A549 (cell line): ENCODE data around the gene GDF2. TPM values are rescaled to one million over a fixed set of nuclear protein-coding genes. Genes with fewer than 3 reads are reported as not detected.

Source experiments
- ATAC-seq, 2 experiments: fragments of 200-7000 bp in 1 of 2; fragments of >200 bp in 1 of 2; cut with Nextera tagmentation in 1 of 2; cut with Tn5 transposase in 1 of 2; 3 replicates each; pipeline versions ENCODE4 v1.8.0 to v1.9.1; 2018 to 2020; ENCODE audit warnings: mild to moderate bottlenecking in 1 of 2, moderate library complexity in 1 of 2
- CTCF ChIA-PET: fragments of 300-600 bp; sonication (Branson Sonifier 250); formaldehyde crosslinking; extraction: SDS; loops from one replicate; lab custom pipeline; 2021; ENCODE audit warnings: antibody characterized with exemption, inconsistent platforms; lab: Yijun Ruan, JAX
- POLR2A ChIA-PET: fragments of 350-600 bp; formaldehyde crosslinking; extraction: SDS; loops from one replicate; lab custom pipeline; 2021; ENCODE audit warnings: antibody characterized with exemption, inconsistent platforms; lab: Yijun Ruan, JAX
- DNase-seq, 2 experiments: peaks; one replicate each; pipeline versions ENCODE4 v3.0.0 to v3.0.0-alpha.2; 2011 to 2016; ENCODE audit warnings: low read depth in 1 of 2, low spot score in 1 of 2
- FAIRE-seq: peaks from 2 replicates; lab custom pipeline; 2011; peaks lifted over from hg19 to GRCh38; lab: Jason Lieb, UNC
- H3K27ac ChIP-seq, 2 experiments: fragments of >200 bp; sonication (Bioruptor Twin); formaldehyde crosslinking; 3 replicates each; pipeline ENCODE4 v1.5.1; 2016 to 2017
- H3K4me1 ChIP-seq: fragments of >200 bp; sonication (Bioruptor Twin); formaldehyde crosslinking; 3 replicates; pipeline ENCODE4 v1.6.1; 2016
- H3K4me2 ChIP-seq: fragments of >200 bp; sonication (Bioruptor Twin); formaldehyde crosslinking; 3 replicates; pipeline ENCODE4 v1.6.1; 2016
- H3K4me3 ChIP-seq: fragments of >200 bp; sonication (Bioruptor Twin); formaldehyde crosslinking; 3 replicates; pipeline ENCODE4 v1.5.1; 2016
- H3K9me3 ChIP-seq: fragments of >200 bp; sonication (Bioruptor Twin); formaldehyde crosslinking; 3 replicates; pipeline ENCODE4 v1.6.1; 2016
- CBX2 ChIP-seq: fragments of 200-600 bp; sonication (generic); IDR thresholded peaks from 2 replicates; pipeline ENCODE4 v1.6.1; 2016; ENCODE audit warnings: low read depth, mild to moderate bottlenecking, borderline replicate concordance
- CBX8 ChIP-seq: fragments of 200-600 bp; sonication (generic); IDR thresholded peaks from 2 replicates; pipeline ENCODE4 v1.6.1; 2016
- CEBPB ChIP-seq, 2 experiments: fragments of >200 bp in 1 of 2; sonication (Bioruptor Twin) in 1 of 2; formaldehyde crosslinking in 1 of 2; IDR thresholded peaks; 2 replicates each; pipeline ENCODE4 v1.6.1; 2012 to 2016
- CHD2 ChIP-seq: fragments of 150-350 bp; IDR thresholded peaks from 2 replicates; pipeline ENCODE4 v1.6.1; 2014; ENCODE audit warnings: low read length; ENCODE audit not compliant: partially characterized antibody
- EHF ChIP-seq: fragments of 250-450 bp; sonication (Bioruptor Pico); IDR thresholded peaks from 2 replicates; pipeline ENCODE4 v1.5.0; 2020; ENCODE audit warnings: mild to moderate bottlenecking
- ESRRA ChIP-seq: fragments of 150-350 bp; IDR thresholded peaks from 2 replicates; pipeline ENCODE4 v1.6.1; 2014; ENCODE audit warnings: mild to moderate bottlenecking, low read length, borderline replicate concordance
- HEYL ChIP-seq: fragments of 250-450 bp; sonication (Bioruptor Pico); IDR thresholded peaks from 2 replicates; pipeline ENCODE4 v1.8.0; 2021; ENCODE audit warnings: mild to moderate bottlenecking, moderate library complexity
- HOXA7 ChIP-seq: fragments of 250-450 bp; sonication (Bioruptor Pico); IDR thresholded peaks from 2 replicates; pipeline ENCODE4 v1.5.0; 2020; ENCODE audit warnings: mild to moderate bottlenecking, moderate library complexity
- JUNB ChIP-seq: fragments of >200 bp; sonication (Bioruptor Twin); formaldehyde crosslinking; IDR thresholded peaks from 2 replicates; pipeline ENCODE4 v1.6.1; 2016
- KDM1A ChIP-seq: fragments of 200-600 bp; sonication (generic); IDR thresholded peaks from 2 replicates; pipeline ENCODE4 v1.6.1; 2016; ENCODE audit warnings: low read depth, mild to moderate bottlenecking
- MAFK ChIP-seq: fragments of 450-650 bp; IDR thresholded peaks from 2 replicates; pipeline ENCODE4 v1.6.1; 2014; ENCODE audit not compliant: partially characterized antibody
- PHF8 ChIP-seq: fragments of 200-600 bp; sonication (generic); IDR thresholded peaks from 2 replicates; pipeline ENCODE4 v1.6.1; 2016; ENCODE audit warnings: low read depth, mild to moderate bottlenecking, antibody characterized with exemption, moderate library complexity, borderline replicate concordance
- POLR2A ChIP-seq: IDR thresholded peaks from 2 replicates; pipeline ENCODE4 v1.6.1; 2012; ENCODE audit warnings: mild to moderate bottlenecking, low read length
- POLR2AphosphoS2 ChIP-seq: conservative IDR thresholded peaks from 2 replicates; pipeline ENCODE4 v1.6.1; 2012; ENCODE audit warnings: low read length, improper control_type of control experiment, inconsistent platforms
- RAD21 ChIP-seq, 2 experiments: fragments of >200 bp in 1 of 2; sonication (Bioruptor Twin) in 1 of 2; formaldehyde crosslinking in 1 of 2; IDR thresholded peaks in 1 of 2; conservative IDR thresholded peaks in 1 of 2; 2 replicates in 1 of 2; 3 replicates in 1 of 2; pipeline ENCODE4 v1.6.1; 2012 to 2018; ENCODE audit warnings: inconsistent platforms in 1 of 2
- RNF2 ChIP-seq: fragments of 200-600 bp; sonication (generic); IDR thresholded peaks from 2 replicates; pipeline ENCODE4 v1.6.1; 2016; ENCODE audit warnings: low read depth, mild to moderate bottlenecking, antibody characterized with exemption, moderate library complexity, borderline replicate concordance
- SMC3 ChIP-seq: fragments of >200 bp; sonication (Bioruptor Twin); formaldehyde crosslinking; IDR thresholded peaks from 3 replicates; pipeline ENCODE4 v1.6.1; 2018; ENCODE audit warnings: inconsistent platforms
- TFCP2L1 ChIP-seq: fragments of 250-450 bp; sonication (Bioruptor Pico); IDR thresholded peaks from 2 replicates; pipeline ENCODE4 v1.5.0; 2021; ENCODE audit warnings: mild to moderate bottlenecking
- ZC3H11A ChIP-seq: fragments of 450-650 bp; IDR thresholded peaks from 2 replicates; pipeline ENCODE4 v1.6.1; 2014; ENCODE audit warnings: antibody characterized with exemption, mild to moderate bottlenecking
- ZFP36 ChIP-seq: fragments of 450-650 bp; IDR thresholded peaks from 2 replicates; pipeline ENCODE4 v1.6.1; 2014; ENCODE audit warnings: borderline replicate concordance; ENCODE audit not compliant: partially characterized antibody
- ZNF302 ChIP-seq: fragments of 250-450 bp; sonication (Bioruptor Pico); IDR thresholded peaks from 2 replicates; pipeline ENCODE4 v1.9.0; 2021; ENCODE audit warnings: inconsistent platforms, mild to moderate bottlenecking, moderate library complexity
- WGBS: methylation state at CpG from one replicate; pipeline ENCODE4 v1.1.6; 2017; ENCODE audit errors: missing lambda C conversion rate; 5-methylcytosine and 5-hydroxymethylcytosine counted together
- polyA plus RNA-seq, 4 experiments: library from polyadenylated mRNA; depleted of rRNA in 3 of 4; stranded (reverse); fragments of >200 nt; fragmentation: RNase III in 1 of 4; extraction: RNeasy Plus Mini Kit Qiagen cat#74134 plus additional on column Dnase treatment in 1 of 4; gene quantifications; 2 replicates in 3 of 4; 3 replicates in 1 of 4; pipeline ENCODE4 v1.2.3, GENCODE V29; 2011 to 2017
- TF ChIP-seq, protein P1 (sequence below): fragments of >200 bp; sonication (Bioruptor Twin); formaldehyde crosslinking; IDR thresholded peaks from 2 replicates; pipeline ENCODE4 v1.6.1; 2016
- TF ChIP-seq, protein P2 (sequence below): IDR thresholded peaks from 2 replicates; pipeline ENCODE4 v1.6.1; 2012; ENCODE audit warnings: low read depth, borderline replicate concordance
- TF ChIP-seq, protein P3 (sequence below): fragments of >200 bp; sonication (Bioruptor Twin); formaldehyde crosslinking; IDR thresholded peaks from 3 replicates; pipeline ENCODE4 v1.6.1; 2016

Gene GDF2
- polyA plus RNA-seq, 2 of the 4 experiments (the other 2 are of a cell fraction): not detected

DNA sequence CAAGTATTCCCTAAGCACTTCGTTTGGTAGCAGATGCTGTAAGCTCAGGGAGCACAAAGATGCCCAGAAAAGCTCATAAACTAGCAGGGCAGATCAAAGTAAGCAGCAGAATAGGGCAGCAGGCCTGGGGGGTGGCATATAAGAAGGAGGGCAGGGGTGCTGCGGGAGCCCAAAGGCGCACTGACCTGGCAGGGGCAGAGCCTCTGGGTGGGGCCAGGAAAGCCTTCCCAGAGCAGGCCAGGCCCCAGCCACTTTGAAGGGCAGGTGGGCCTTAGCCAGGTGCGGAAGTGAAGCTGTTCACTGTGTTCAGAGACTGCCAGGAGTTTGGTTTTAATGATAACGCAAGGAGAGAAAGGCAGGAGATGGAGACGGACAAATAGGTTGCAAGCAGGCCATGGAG, 18.4 kb upstream of the GDF2 start:
- FAIRE-seq: no peak
- H3K4me1 ChIP-seq: no peaks in the 10 kb centered on the region
- POLR2A ChIA-PET: no interaction called here

DNA sequence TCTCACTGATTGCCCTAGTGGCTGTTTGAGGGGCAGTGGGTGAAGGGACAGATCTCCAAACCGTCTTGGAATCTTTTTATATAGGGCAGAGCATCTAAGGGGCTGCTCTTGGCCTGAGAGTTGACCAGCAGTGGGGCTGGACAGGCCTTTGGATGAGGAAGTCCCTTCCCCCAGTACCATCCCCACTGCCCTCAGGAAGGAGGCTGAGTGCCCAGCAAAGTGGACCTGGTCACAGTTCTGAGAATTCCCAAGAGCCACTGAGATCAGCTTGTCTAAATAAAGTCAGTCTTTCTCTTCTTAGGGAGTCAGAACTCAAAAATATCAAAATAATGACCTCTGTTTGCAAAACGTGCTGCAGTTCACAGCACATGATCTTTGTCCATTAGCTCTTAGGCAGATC, 16.7 kb upstream of the GDF2 start:
- Histone ChIP-seq H3K4me2 (no peak overlapping the region), H3K4me3 (no peak overlapping the region), H3K4me1 (no peaks in the 10 kb centered on the region), H3K9me3 (no peaks in the 10 kb centered on the region), H3K27ac (no peak overlapping the region)
- DNase-seq: no peak
- WGBS: 9% methylated on average over 2 of the region's 2 CpGs
- ChIA-PET CTCF (interaction anchor here (0.9 to 1.9 kb wide), 5 partner anchors 10 to 281 kb away, joined by 3 to 10 read pairs (median 6); no protein-coding TSS in a partner anchor), POLR2A (no interaction called here)
- no peak for FAIRE-seq
- TF ChIP-seq ZNF302 (no peak), HOXA7 (CRISPR knock-in tag) (no peak), POLR2A (no peak), MAFK (no peak)
- TF ChIP-seq, protein P1, sequence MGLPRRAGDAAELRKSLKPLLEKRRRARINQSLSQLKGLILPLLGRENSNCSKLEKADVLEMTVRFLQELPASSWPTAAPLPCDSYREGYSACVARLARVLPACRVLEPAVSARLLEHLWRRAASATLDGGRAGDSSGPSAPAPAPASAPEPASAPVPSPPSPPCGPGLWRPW: no peak
- TF ChIP-seq, protein P2, sequence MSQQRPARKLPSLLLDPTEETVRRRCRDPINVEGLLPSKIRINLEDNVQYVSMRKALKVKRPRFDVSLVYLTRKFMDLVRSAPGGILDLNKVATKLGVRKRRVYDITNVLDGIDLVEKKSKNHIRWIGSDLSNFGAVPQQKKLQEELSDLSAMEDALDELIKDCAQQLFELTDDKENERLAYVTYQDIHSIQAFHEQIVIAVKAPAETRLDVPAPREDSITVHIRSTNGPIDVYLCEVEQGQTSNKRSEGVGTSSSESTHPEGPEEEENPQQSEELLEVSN: no peak
- ATAC-seq: no peak

More for the DNA sequence above, 18.4 kb upstream of the GDF2 start:
- 49% methylated on average over 6 of the region's 6 CpGs for WGBS
- Histone ChIP-seq H3K9me3 (no peaks in the 10 kb centered on the region), H3K4me3 (no peak overlapping the region), H3K27ac (no peak overlapping the region), H3K4me2 (no peak overlapping the region)
- TF ChIP-seq RAD21 (conservative IDR thresholded peaks at IDR 0.05 in 1 of 2, IDR thresholded peaks at IDR 0.05 in 1 of 2) (no peak), TFCP2L1 (CRISPR knock-in tag) (no peak), PHF8 (no peak), CHD2 (no peak), ZFP36 (no peak), HEYL (CRISPR knock-in tag) (no peak), EHF (CRISPR knock-in tag) (no peak), CBX2 (no peak), MAFK (no peak), JUNB (no peak), KDM1A (no peak)
- TF ChIP-seq, protein P1: no peak
- CTCF ChIA-PET: interaction anchor here (3.4 to 3.5 kb wide), 2 partner anchors 8 to 279 kb away, joined by 20 to 26 read pairs; no protein-coding TSS in a partner anchor
- DNase-seq: no peak
- ATAC-seq: no peak

DNA sequence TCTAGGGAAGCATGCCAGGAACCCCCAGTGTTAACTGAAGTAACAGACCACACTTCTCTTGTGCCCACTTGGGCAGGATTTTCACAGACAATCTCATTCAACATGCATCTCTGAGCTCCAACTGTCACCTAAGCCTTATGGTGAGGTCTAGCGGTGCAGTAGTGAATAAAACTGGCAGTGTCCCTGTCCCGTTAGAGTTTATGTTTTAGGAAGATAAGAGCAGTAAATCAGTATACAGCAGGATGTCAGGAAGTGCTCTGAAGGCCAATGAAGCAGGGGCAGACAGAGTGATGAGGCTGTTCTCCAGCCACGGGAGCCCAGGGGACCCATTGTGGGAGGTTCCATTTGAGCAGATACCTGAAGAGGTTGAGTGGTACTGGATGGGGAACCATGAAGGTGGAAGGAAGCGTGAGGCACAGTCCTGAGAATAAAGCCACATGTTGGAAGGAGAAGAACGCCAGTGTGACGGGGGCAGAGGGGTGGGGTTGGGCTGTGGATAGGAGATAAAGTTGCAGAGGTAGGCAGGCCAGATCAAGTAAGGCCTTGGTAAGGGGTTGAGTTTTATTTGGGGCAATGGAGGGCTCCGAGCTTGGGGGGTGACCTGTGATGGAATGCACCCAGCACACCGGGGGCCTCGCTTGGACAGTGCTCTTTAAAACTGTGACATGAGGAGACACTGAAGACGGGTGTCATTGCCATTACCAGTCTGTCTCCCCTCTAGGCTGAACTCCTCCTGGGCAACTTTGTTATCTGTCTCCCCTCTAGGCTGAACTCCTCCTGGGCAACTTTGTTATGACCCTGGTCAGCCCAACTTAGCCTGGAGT, 15.7 kb upstream of the GDF2 start:
- TF ChIP-seq CEBPB (IDR thresholded peaks at IDR 0.05): no peak
- TF ChIP-seq, protein P3, sequence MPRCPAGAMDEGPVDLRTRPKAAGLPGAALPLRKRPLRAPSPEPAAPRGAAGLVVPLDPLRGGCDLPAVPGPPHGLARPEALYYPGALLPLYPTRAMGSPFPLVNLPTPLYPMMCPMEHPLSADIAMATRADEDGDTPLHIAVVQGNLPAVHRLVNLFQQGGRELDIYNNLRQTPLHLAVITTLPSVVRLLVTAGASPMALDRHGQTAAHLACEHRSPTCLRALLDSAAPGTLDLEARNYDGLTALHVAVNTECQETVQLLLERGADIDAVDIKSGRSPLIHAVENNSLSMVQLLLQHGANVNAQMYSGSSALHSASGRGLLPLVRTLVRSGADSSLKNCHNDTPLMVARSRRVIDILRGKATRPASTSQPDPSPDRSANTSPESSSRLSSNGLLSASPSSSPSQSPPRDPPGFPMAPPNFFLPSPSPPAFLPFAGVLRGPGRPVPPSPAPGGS: no peak
- TF ChIP-seq HEYL (CRISPR knock-in tag): no peak
- TF ChIP-seq CBX8: no peak
- TF ChIP-seq RAD21 (conservative IDR thresholded peaks at IDR 0.05 in 1 of 2, IDR thresholded peaks at IDR 0.05 in 1 of 2): no peak
- no peak for TF ChIP-seq POLR2AphosphoS2
- TF ChIP-seq ESRRA: no peak
- no peak for TF ChIP-seq ZC3H11A
- TF ChIP-seq RNF2: no peak
- no peak for TF ChIP-seq SMC3
- TF ChIP-seq, all 56 proteins: peak for 0
- Histone ChIP-seq H3K4me2 (no peak overlapping the region), H3K4me3 (no peak overlapping the region), H3K9me3 (no peaks in the 10 kb centered on the region), H3K4me1 (no peaks in the 10 kb centered on the region), H3K27ac (no peak overlapping the region)
- DNase-seq (no peak), FAIRE-seq (no peak), ATAC-seq (no peak)
- 39% methylated on average over 10 of the region's 10 CpGs for WGBS
- POLR2A ChIA-PET: no interaction called here
- CTCF ChIA-PET: interaction anchor here (0.9 to 2.4 kb wide), 8 partner anchors 9 to 282 kb away, joined by 3 to 10 read pairs (median 6); no protein-coding TSS in a partner anchor
